ENCODE measurements around the gene ATP5F1E.

- no peak for TF ChIP-seq CTCF (IDR thresholded peaks at IDR 0.05)
- TF ChIP-seq POLR2A (IDR thresholded peaks at IDR 0.05) = no peak
These were observed 45.7 kb downstream of the ATP5F1E start for GRCh38 chr20:58986286-58986967.

All from esophagus squamous epithelium (tissue), 4 donors.